Stimulated activated CD8-positive, alpha-beta memory T cell treated with anti-CD3 and anti-CD28 coated beads, Interleukin-7, amount 100 ng/mL, for 1 hour (primary cell): ENCODE results near the gene BCR.
"Not testable (repeated sequence)": the region's sequence is repeated elsewhere in the genome, so short reads cannot be mapped to it uniquely, and the experiment has no call there.

ENCODE experiments used
- DNase-seq, 2 donors: peaks; one replicate each; pipeline ENCODE4 v3.0.0-alpha.2; 2020; ENCODE audit warnings: low read depth in 2 of 2

BCR gene

DNA sequence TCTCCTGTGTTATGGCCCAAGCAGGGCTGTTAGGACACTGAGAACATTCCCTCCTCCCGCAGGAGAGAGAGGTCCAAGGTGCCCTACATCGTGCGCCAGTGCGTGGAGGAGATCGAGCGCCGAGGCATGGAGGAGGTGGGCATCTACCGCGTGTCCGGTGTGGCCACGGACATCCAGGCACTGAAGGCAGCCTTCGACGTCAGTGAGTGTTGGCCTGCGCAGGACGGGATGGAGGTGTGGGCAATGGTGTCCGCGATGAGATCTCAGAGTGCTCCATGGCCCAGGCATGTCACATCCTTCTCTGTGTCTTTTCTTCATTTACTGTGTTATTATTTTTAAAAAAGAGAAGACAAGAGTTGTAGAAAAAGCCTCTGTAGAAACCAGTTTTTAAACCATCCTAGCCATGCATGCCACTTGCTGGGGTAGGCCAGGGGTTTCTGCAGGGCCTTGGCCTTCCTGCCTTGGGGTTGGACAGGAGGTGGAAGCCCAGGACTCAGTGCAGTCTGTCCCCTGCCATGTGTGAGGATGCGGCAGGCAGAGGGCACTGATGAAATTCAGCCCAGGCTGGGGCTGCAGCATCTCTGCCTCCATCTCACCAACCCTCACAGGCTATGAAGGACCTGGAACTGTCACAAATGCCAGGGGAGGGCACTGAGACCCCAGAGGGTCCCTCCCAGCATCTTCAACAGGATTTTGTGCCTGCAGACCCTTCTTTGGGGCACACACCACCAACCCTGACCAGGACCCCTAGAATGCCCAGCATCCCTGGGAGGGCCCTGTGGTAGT lies 131.5 kb downstream of the BCR start:
- DNase-seq: not testable (repeated sequence)

DNA sequence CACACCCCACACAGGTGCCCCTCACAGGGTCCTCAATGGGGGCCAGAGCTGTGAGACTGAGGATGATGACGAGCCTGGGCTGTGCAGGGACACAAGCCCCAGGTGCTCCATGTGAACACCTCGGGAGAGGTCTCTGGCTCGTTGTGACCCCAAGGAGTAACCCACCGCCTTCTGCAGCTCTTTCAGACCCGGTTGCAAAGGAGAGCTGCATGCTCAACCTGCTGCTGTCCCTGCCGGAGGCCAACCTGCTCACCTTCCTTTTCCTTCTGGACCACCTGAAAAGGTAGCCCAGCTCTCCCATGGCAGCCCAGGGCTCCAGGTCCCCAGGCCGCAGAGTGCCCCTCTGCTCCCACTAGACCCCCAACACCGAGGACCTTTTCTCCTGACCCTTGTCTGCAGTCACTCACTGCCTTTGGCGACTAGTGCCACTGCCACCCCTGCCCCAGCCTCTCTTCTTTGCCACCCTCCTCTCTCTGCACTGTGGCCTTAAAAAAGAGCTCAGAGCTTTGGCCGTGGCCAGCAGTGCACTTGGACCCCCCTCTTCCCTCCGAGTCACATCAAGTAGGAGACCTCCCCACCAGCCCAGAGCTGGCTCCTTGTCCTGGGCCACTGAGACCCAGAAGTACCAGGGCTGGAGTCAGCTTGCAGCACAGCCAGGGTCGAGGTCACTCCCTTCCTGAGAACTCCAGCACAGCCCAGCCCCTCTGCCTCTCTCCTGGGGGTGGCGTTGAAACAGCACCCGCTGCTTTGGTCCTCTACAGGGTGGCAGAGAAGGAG lies 133.7 kb downstream of the BCR start:
- no peak for DNase-seq

DNA sequence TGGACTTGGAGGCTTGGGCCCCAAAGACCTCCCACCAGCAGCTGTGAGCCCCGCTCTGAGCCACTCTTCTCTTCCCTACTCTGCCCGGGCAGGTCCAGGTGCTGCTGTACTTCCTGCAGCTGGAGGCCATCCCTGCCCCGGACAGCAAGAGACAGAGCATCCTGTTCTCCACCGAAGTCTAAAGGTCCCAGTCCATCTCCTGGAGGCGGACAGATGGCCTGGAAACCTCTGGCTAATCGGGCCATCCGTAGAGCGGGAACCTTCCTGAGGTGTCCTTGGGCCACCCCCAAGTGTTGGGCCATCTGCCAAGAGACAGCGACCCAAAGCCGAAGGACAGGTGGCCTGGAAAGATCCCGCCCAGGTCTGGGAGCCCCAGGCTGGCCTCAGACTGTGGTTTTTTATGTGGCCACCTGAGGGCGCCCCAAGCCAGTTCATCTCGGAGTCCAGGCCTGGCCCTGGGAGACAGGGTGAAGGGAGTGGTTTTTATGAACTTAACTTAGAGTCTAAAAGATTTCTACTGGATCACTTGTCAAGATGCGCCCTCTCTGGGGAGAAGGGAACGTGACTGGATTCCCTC lies 135.1 kb downstream of the BCR start:
- peak; percentile 5 to 24 for DNase-seq

DNA sequence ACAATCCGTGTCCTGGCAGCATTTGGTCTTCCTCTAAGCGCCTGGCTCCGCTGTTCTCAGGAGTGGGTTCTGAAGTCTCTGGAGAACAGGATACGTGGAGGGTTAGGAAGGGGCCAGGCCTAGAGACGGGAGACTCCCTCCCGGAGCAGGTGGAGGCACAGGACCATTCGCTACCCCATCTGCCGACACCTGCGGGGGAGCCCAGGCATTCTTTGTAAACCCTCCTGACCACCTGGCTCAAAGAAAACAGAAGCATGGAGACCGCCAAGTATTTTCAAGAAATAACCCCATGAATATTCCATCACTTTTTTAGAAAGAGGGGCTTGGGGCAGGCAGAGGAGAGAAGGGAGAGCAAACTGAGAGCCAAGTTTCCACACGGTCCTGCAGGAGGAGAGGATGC lies 136.3 kb downstream of the BCR start:
- DNase-seq: not testable (repeated sequence)

DNA sequence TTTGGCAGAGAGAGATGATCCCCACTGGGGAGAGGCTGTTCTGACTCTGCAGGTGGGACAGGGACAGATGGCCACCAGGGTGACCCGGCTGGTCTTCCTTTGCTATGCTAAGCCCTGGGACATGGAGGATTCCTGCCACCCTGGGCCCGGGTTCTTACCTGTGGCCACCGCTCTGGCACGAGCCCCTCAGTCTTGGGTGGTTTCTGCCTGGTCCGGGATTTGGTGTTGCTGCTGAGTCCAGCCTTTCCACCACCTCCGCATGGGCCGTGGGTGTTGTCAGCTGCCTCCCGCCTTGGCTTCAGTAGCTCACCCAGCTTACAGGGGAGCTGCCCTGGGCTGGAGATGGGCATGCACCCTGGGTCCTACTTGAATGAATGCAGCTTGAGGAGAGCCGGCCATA lies 138.0 kb downstream of the BCR start:
- DNase-seq: not testable (repeated sequence)

DNA sequence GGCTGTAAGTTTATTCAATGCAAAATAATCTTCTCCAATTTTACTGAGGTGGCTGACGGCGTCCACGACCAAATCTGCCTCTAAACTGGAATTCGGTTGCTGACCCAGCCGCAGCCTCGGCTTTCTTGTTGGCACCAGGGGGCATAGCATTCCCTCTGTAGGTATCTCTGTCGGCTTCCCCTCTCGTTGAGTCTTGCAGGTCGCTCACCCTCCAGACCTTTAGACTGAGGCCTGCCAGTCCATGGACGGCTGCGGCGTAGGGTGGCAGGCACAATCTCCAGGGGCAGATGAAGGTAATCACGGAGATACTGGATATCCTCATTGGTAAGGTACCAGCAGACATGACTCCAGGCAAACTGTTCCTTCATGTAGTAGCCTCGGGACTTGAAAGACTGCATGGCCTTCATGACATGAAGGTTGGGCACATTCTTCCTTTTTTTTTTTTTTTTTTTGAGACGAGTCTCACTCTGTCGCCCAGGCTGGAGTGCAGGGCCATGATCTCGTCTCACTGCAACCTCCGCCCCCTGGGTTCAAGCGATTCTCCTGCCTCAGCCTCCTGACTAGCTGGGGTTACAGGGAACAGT lies 142.3 kb downstream of the BCR start:
- not testable (repeated sequence) for DNase-seq

DNA sequence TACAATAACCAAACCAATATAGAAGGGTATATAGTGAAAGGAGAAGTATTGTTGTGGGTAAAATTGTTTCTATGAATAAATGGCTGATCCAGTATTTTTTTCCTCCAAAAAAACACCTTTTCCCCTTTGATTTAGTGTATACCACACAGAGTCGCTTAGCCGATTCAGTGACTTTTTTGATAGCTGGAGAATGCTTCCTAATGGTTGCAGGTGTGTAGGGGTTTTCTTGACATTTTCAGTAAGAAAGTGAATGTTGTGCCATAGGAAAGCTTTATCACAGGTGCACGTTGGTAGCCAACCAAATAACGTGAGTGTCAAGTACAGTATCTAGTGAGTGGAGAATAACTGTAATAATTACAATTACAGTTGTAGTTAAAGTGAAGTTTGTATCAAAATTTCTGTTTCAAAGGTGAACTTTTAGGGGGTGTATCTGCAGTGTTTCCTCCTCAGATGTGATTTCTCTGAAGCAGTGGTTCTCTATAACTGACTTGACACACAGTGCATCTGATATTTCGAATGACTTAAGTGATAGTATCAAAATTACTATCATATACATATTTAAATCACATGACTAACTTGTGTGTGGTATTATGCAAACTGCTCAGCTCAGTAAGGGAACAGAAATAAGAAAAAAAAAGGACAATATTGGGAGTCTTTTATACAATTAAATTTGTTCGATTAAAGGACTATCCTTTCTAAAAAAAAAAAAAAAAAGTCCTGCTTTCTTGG lies 143.8 kb downstream of the BCR start:
- DNase-seq: not testable (repeated sequence)

DNA sequence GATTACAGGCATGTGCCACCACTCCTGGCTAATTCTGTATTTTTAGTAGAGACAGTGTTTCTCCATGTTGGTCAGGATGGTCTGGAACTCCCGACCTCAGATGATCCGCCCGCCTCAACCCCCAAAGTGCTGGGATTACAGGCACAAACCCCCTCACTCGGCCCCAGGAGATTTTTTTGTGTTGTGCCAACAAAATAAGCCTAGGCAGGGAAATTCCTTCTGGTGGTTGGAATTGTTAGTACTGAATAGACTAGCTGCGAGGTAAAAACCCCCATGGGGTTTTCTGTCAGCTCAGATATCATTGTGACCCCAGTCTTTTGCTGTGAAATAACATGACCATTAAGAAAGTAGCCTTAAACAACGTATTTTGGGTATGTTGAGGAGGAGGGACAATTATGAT lies 144.9 kb downstream of the BCR start:
- no peak for DNase-seq

DNA sequence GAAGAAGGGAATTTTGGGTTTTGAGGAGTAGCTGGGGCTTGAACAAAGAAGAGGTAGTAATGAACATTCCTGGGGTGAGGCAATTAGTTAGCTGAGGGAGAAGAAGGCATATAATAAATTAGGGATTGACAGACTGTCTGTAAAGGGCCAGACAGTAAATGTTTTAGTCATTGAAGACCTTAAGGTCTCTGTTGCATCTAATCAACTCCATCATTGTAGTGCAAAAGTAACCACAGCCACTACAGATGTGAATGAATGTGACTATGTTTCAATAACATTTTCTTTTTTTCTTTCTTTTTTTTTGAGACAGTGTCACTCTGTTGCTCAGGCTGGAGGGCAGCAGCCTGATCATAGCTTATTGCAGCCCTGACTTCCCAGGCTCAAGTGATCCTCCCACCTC lies 153.5 kb downstream of the BCR start:
- not testable (repeated sequence) for DNase-seq

DNA sequence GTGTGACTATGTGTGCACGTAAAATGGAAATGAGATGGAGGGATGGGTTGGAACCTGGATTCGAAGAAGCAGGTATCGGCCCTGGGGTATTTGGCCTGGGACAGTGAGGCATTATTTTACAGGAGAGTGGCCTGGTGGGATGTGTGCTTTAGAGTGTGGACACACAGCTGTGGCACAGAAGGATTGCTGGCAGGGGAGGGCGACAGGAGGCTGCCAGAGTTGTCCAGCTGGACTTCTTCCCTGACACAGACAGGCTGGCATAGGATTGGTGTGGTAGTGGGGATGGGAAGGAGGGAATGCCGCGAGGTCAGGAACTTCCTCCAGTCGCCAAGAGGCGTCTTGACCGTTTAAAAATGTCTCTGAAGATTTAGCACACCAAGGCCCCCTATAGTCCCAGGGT lies 157.4 kb downstream of the BCR start:
- not testable (repeated sequence) for DNase-seq

DNA sequence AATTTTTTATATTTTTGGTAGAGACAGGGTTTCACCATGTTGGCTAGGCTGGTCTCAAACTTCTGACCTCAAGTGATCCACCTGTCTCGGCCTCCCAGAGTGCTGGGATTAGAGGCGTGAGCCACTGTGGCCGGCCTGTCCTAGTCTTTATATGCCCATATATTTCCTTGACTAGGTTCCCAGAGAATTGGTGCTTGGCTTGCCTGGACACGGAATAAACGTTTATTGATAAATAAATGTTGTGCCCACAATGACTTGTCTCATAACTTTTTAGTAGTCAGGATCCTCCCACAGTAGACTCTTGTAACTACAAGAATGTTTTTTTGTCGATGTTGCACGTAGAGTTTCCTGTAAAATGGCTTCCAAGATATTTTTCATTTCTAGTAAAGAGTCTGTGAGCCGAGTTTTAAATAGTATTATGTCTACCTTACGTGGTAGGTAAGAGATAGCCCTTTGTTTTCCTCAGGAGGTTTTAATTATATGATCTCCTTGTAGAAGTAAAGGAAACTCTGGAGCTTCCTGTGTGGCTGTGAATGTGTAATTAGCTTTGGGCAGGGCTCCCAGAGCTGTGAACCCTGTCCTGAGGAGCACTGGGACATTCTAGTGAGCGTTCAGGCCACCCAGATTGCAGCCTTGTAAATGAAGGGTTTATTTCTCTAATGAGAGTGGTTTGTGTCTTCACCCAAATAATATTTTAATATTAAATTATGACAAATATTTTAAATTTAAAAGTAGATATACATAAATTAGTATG lies 161.8 kb downstream of the BCR start:
- not testable (repeated sequence) for DNase-seq

DNA sequence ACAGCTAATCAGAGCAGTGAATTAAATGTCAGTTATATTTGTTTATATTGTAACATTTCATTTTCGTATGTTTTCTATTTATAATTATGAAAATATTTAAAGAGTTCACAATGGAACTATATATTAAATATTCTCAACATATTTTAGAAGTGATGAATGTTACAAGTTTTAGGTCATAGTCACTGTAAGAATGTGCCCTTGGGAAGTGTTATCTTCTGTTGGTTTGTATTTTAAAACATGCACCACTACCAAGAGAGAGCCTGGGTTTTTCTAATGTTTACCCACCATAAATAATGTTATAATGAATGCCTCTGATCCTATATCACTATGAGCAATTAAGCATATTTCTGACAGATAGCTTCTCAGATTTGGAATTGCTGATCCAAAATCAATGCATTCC lies 171.0 kb downstream of the BCR start:
- DNase-seq: no peak

DNA sequence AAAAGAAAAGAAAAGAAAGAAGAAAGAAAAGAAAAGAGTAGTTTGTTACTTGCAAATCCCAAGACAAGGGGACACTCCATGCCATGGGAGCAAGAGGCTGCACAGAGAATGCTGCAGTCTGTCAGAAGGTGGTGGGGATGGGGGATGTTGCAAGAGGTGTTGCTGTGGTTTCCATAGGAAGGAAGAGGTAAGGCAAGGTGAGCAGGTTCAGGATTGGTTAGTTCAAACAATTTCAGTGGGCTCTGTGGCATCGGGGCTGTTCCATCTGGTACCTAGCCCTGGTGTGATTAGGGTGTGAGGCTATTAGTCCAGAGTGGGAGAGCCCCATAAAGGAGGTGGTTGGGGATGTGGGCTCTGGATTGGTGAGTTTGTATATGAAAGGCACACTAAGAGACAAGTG lies 172.7 kb downstream of the BCR start:
- DNase-seq: no peak

DNA sequence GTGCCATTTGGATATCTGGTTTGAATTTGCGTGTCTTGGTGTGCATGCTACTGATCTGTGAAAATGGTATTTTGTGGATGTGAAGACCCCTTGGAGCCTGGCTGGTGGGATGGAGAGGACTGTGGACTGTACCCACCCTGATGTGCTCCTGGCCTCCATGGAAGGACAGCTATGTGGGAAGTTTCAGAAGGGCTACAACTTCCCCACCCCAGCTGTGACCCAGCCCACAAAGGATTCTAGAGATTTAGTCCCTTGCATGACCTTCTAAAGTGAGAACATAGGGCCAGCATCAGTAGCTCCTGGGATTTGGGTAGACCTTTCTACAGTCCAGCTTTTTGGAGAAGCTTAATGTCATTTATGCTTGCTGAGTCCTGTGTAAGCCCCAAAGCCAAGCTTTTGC lies 173.4 kb downstream of the BCR start:
- DNase-seq: no peak

DNA sequence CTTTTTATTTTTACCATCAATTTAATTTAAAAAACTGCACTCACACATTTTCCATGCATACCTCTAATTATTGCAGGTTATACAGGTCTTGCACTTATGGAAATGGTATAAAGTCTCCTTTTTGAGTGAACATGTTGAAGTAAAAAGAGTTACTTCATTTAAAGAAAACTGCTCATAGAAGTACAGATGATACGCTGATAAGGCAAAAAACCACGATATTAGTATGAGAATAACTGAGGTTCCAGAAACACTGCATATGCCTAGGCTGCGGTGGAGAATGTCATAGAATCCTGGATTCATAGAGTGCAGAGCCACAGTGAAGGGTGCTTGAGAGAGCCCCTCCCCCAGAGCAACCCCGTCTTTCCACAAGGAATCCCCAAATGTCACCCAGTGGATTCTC lies 175.8 kb downstream of the BCR start:
- DNase-seq: no peak

DNA sequence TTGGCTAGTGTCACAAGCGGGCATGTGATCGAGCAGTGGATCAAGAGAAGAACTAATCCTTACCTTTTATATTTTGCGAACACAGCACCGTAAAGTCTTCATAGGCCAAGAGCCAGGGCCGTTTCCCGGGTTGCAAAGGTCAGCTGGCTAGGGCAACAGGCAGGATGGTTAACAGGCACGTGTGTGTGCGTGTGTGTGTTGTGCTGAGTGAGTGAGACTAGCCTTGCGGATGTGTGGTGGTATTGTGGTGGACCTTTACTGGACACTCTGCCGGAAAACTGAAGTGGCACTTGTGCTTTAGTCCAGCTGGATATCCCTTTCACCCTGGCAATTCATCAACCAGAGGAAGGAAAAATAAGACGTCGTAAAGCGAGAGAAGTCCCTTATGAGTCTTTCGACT lies 176.7 kb downstream of the BCR start:
- no peak for DNase-seq

DNA sequence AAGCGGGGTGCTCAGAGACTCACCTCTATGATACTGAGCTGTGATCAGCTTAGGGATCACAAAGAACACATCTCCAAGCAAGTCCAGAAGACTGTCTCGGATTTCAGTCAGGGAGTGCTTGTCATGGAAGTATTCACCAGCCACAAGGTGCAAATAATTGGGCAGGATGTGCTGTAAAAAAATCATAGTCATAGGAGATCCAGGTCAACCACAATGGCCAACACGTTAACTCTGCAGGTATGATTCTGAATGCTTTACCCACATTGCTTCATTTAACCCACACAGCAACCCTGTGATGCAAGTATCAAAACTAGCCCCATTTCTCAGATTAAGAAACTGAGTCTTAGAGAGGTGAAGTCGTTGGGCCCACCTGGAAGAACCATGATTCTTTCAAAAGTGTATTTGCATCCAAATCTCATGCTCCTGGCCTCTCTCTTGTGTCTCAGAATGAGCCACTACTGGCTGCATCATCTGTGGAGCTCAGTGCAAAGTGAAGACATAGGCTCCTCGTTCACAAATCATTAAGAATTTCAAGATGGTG lies 179.3 kb downstream of the BCR start:
- DNase-seq: no peak

DNA sequence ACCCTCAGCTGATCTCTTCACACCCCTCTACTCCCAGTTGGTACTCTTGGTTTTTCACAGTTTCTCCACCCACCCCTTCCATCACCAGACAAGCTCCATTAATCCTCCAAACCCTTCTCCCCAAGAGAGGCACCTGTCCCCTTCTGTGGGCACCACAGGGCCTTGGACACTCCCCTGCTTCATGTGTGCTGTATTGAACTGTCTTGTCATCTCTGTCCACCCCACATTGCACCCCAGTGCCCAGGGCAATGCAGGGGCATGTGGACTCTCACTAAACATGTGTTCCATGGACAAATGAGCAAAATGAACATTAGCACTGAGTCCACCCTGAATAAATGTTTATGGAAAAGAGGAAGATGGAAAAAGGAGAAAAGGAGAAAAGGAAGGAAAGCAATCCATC lies 181.4 kb downstream of the BCR start:
- no peak for DNase-seq

DNA sequence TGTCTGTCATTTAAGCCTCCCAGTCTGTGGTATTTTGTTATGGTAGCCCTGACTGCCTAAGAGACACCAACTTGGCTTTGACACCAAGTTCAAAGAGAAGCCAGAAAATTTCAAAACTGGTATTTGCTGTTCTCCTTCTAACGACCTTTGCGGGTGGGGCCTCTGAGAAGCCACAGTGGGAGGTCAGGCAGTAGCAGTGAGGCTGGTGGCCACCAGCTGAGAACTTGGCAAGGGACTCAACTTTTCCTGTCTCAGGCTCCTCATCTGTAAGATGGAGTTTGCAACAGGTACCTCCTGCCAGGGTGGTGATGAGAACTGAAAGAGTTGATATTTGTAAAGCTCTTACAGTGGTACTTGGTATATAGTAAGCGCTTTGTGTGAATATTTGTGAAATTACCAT lies 183.4 kb downstream of the BCR start:
- DNase-seq: no peak

DNA sequence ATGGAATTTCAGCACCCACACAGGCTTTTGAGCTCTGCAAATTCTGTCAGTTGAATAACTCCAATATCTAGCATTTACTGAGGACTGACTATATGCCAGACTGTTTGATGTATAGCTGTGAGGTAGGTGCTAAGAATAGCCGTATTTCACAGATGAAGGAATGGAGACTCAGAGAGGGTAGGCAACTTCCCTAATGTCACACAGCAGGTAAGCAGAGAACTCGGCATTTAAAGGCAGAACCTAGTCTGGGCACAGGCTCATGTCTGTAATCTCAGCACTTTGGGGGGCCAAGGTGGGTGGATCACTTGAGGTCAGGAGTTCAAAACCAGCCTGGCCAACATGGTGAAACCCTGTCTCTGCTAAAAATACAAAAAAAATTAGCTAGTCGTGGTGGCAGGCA lies 184.1 kb downstream of the BCR start:
- DNase-seq: no peak

DNA sequence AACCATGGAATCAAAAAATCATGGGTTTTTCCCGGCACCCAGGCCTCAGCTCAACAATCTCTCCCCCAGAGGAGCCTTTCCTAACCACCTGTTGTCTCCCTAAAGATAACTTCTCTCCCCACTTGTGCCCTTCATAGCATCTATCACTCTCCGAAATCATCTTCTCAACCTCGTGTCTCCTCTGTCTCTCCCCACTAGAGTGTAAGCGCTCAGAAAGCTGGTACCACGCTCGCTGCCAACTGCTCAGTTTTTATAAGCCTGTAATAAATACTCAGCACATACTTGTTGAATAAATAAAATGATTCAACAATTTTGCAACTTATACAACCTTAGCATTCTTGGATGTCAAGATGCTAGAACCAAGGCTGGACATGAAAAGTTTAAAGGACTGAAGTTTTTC lies 185.2 kb downstream of the BCR start:
- DNase-seq: no peak
